Activated T-cell treated with anti-CD3 and anti-CD28 coated beads for 1 hour (primary cell): ENCODE data around the gene HLX.

Experiments used
- DNase-seq: peaks from one replicate; pipeline ENCODE4 v3.0.0-alpha.2; 2020; ENCODE audit warnings: low read depth

Gene HLX

DNA sequence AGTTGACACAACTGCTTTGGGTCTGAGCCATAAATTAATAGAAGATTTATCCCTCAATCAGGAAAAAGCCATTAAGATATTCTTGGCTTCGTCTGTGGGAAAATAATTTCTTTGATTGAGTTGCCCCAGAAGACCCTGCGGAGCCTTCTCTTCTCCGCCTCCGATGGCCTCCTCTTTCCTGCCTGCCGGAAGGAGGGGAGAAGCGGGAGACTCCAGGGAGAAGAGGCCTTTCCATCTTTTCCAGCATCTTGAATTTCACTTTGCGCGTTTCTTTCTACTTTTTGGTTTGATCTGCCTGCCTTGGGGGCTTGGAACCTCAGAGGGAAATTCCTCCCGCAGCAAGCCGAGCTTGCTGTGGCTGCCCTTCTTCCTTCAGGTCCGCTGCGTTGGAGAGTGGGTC is 16.8 kb downstream of the HLX start:
- DNase-seq: no peak

- no peak for DNase-seq
These were observed 21.6 kb downstream of the HLX start for GRCh38 chr1:220900842-220901241.

- no peak for DNase-seq
These were observed 22.6 kb downstream of the HLX start for GRCh38 chr1:220901881-220902280.

- no peak for DNase-seq
These were observed 23.7 kb downstream of the HLX start for GRCh38 chr1:220902916-220903315.

- DNase-seq: no peak
These were observed 25.6 kb downstream of the HLX start for GRCh38 chr1:220904876-220905275.

- DNase-seq: no peak
These were observed 26.7 kb downstream of the HLX start for GRCh38 chr1:220905650-220906560.

- no peak for DNase-seq
These were observed 27.5 kb downstream of the HLX start for GRCh38 chr1:220906561-220907334.

GRCh38 chr1:220908757-220909156 is 29.5 kb downstream of the HLX start:
- no peak for DNase-seq

DNA sequence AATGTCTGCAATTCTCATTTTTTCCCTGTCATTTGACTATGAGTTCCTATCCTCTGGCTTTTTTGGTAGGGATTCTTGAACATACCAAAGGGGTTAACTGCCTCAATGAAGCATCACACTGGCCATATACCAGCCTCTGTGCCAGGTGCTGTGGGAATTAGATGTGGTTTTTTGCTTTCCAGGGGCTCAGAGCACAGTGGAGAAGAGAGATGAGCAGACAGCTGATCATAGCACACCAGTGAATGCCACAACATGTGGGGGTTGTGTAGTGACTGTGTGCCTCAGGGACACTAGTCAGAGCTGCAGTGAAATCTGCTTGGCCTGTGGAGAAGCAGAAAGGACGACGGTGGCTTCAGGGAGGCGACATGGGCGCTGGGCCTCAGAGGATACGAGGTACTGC is 30.8 kb downstream of the HLX start:
- no peak for DNase-seq

DNA sequence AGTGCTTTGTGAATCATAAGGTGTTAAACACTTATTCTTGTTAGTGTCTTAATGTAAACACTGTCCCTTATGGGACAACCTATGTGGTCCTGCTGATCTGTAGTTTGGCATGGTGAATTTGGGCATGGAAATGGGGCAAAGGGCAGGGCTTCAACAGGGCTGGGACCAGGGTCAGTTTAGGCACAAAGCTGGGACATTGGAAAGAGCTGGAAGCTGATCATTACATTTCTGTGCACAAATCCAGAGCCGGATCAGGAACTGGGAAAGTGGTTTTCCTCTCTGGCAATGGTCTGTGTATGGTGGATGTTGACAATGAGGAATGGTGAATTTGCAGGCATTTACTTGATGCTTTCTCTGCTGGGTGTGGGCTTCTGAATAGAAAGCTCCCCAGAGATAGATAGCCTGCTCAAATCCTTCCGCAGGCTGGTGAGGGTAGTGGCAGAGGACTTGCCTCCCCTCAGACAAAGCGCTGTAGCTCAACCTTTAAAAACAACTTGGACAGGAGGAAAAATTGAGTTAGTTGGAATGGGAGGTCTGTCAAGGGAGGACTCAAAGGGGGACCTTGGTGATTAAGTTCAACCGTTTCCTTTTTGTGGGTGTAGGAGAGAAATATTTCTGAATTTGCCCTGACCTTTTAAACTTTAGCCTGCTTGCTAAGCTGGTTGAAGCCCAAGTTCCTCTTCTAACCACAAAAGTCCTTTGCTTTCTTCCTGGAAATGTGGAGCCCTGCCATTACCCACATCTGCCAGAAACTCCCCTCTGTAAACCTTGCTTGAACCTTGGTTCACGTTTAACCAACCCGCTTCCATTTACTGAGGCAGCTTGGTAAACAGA is 35.3 kb downstream of the HLX start:
- DNase-seq: no peak

- no peak for DNase-seq
These were observed 35.8 kb downstream of the HLX start for GRCh38 chr1:220915117-220915440.

GRCh38 chr1:220915954-220916353 is 36.7 kb downstream of the HLX start:
- DNase-seq: no peak

GRCh38 chr1:220917101-220917500 is 37.9 kb downstream of the HLX start:
- DNase-seq: no peak

GRCh38 chr1:220917535-220918209 is 38.4 kb downstream of the HLX start:
- no peak for DNase-seq

DNA sequence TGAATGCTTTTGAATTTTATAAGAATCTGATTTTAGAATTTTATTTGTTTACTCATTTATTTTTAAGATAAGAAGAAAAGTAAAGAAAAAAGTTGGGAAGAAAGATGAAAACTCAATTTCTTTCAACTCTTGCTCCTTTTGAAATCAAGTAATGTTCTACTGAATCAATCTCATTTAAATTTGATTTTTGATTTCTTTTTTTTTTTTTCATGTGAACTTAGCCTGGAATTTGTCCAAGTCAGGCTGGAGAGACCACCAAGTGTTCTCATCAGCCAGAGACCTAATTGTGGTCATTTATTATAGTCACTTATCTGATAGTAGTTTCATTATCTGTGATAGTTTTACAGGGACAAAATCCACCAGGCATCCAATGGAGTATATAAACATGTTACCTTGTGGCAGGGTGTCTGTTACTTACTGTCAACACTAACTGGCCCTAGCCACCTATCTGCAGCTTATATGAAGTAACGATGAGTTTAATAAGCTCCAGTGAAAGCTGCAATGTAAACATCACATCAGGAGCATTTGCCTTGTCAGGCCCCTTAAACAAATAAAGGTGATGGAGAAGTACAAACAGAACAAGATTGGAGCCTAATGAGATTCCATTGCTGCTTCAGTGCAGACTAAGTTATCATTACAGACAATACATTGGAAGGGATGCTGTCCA is 39.2 kb downstream of the HLX start:
- no peak for DNase-seq

DNA sequence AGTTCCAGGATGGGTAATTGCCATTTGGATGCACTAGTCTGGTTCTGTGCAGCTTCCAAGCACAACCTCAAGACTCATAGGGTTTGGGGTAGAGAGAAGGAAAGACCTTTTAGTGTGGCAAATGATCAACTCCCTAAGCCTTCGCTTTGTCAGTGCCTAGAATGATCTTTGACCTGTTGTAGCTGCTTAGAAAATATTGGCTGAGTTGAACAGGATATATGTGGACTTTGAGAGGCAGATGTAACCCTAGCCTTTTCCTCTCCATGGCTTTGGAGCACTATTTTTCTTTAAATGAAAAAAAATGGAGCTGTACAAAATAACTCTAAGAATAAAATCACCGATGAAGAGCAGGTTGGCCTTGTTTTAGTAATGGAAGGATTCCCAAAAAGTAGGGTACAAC is 41.7 kb downstream of the HLX start:
- no peak for DNase-seq

- DNase-seq: no peak
These were observed 42.3 kb downstream of the HLX start for GRCh38 chr1:220921498-220921897.

GRCh38 chr1:220921971-220922635 is 42.9 kb downstream of the HLX start:
- DNase-seq: no peak

GRCh38 chr1:220922951-220923350 is 43.7 kb downstream of the HLX start:
- no peak for DNase-seq

DNA sequence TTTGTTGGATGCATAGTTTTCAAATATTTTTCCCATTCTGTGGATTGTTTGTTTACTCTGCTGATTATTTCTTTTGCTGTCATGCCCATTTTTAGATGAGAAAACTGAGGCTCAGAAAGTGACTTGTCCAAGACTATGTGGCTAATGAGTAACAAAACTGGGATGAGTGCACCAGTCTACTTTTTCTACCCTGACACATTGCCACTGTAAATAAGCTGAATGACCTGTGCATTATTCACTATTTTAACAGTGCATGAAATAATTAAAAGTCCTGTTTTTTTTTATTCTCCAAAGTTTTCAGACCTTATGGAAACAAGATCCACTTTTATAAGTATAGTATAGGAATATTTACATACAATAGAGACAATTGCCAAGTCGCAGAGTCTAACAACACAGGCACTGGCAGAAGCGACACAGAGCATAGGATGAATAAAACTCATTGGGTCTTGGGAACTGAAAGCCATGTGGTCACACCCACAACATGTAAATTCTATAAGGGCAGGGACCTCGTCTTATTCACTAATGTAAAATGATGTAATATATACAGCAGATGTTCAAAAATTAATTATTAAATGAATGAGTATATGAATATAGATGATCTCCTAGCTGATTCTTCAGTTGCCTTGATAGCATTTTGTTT is 45.2 kb downstream of the HLX start:
- DNase-seq: no peak
